Small intestine (tissue), 7 donors: ENCODE results near the gene JPT1. TPM values are rescaled to one million over a fixed set of nuclear protein-coding genes. Genes with fewer than 3 reads are reported as not detected.
"Not testable (repeated sequence)": the region's sequence is repeated elsewhere in the genome, so short reads cannot be mapped to it uniquely, and the experiment has no call there.

Source experiments
- DNase-seq, 2 donors: peaks; one replicate each; pipeline versions ENCODE4 v3.0.0 to v3.0.0-alpha.2; 2013
- FAIRE-seq: peaks from 2 replicates; lab custom pipeline; 2012; peaks lifted over from hg19 to GRCh38; lab: Jason Lieb, UNC
- H3K27ac ChIP-seq, 3 donors: one replicate each; pipeline ENCODE4 v1.5.1; 2013; ENCODE audit warnings: low read length in 2 of 3, mild to moderate bottlenecking in 2 of 3, control low read depth in 1 of 3, inconsistent platforms in 1 of 3, low read depth in 1 of 3, moderate library complexity in 1 of 3
- H3K27me3 ChIP-seq, 3 donors: one replicate each; pipeline ENCODE4 v1.6.1; 2013; ENCODE audit warnings: low read length in 3 of 3, inconsistent platforms in 1 of 3; ENCODE audit not compliant: control insufficient read depth in 3 of 3, insufficient read depth in 3 of 3
- H3K36me3 ChIP-seq, 3 donors: one replicate each; pipeline ENCODE4 v1.6.1; 2013; ENCODE audit warnings: low read length in 3 of 3, inconsistent platforms in 1 of 3, low read depth in 1 of 3, mild to moderate bottlenecking in 1 of 3, moderate library complexity in 1 of 3; ENCODE audit not compliant: control insufficient read depth in 3 of 3, insufficient read depth in 2 of 3
- H3K4me1 ChIP-seq, 3 donors: one replicate each; pipeline ENCODE4 v1.6.1; 2013; ENCODE audit warnings: low read length in 2 of 3, inconsistent platforms in 1 of 3, low read depth in 1 of 3, mild to moderate bottlenecking in 1 of 3, moderate library complexity in 1 of 3; ENCODE audit not compliant: control insufficient read depth in 3 of 3, insufficient read depth in 2 of 3
- H3K4me3 ChIP-seq, 3 donors: one replicate each; pipeline ENCODE4 v1.5.1; 2013; ENCODE audit warnings: low read length in 3 of 3, control low read depth in 1 of 3, inconsistent platforms in 1 of 3, low read depth in 1 of 3, mild to moderate bottlenecking in 1 of 3, moderate library complexity in 1 of 3
- H3K9me3 ChIP-seq, 2 donors: one replicate each; pipeline ENCODE4 v1.6.1; 2013; ENCODE audit warnings: low read depth in 1 of 2, low read length in 1 of 2; ENCODE audit not compliant: control insufficient read depth in 2 of 2, insufficient read depth in 1 of 2
- WGBS, 3 donors: extraction: QIAGEN DNeasy Blood & Tissue Kit; methylation state at CpG; one replicate each; pipeline ENCODE4 v1.1.7; 2013; 5-methylcytosine and 5-hydroxymethylcytosine counted together
- polyA plus RNA-seq, 4 donors: library from polyadenylated mRNA; stranded (reverse) in 3 of 4; unstranded in 1 of 4; fragments of 200-250 nt in 3 of 4; fragments of 120-200 nt in 1 of 4; gene quantifications; one replicate each; pipeline versions ENCODE4 v1.2.1 to v1.2.3, GENCODE V29; 2013
- donor health status: healthy with polysubstance abuse.
- donor health status: control.
- donor health status: control.
- donor health status: Bipolar disorder and iron deficiency.
- donor health status: healthy.

The JPT1 gene
- polyA plus RNA-seq, 4 donors: 79.0 to 758 (median 413) TPM

GRCh38 chr17:75168998-75169397 is 14.7 kb upstream of the JPT1 start:
- Histone ChIP-seq H3K4me3 (no peak overlapping the region), H3K36me3 (peaks cover 7 to 71% (median 9%) of the 10 kb centered on the region in 3 donors), H3K4me1 (no peaks in the 10 kb centered on the region), H3K27ac (no peak overlapping the region), H3K9me3 (no peaks in the 10 kb centered on the region), H3K27me3 (no peaks in the 10 kb centered on the region)
- DNase-seq (no peak), FAIRE-seq (no peak)
- WGBS, 3 donors: 84 to 90% (median 87%) methylated on average over 4 of the region's 4 CpGs

DNA sequence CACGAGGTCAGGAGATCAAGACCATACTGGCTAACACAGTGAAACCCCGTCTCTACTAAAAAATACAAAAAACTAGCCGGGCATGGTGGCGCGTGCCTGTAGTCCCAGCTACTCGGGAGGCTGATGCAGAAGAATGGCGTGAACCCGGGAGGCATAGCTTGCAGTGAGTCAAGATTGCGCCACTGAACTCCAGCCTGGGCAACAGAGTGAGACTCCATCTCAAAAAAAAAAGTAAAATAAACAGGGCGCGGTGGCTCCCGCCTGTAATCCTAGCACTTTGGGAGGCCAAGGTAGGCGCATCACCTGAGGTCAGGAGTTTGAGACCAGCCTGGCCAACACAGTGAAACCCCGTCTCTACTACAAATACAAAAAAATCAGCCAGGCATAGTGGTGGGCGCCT is 10.3 kb upstream of the JPT1 start:
- H3K9me3 ChIP-seq, FAIRE-seq, H3K27me3 ChIP-seq, H3K27ac ChIP-seq, DNase-seq, H3K4me1 ChIP-seq, H3K4me3 ChIP-seq: not testable (repeated sequence)
- WGBS, 3 donors: 93 to 98% (median 98%) methylated on average over 15 of the region's 15 CpGs
- peaks cover 0 to 51% (median 5%) of the 10 kb centered on the region in 3 donors for H3K36me3 ChIP-seq

DNA sequence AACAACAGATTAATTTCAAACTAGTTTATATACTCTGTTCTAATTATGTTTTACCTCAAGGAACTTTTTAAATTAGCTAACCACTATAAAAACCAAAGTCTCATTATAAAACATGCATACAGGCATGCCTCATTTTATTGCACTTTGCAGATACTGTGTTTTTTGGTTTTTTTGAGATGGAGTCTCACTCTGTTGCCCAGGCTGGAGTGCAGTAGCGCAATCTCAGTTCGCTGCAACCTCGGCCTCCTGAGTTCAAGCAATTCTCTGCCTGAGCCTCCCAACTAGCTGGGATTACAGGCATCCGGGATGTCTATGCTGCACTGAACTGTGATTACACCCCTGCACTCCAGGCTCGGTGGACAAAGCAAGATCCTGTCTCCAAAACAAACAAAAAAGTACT is 8.8 kb upstream of the JPT1 start:
- no peak overlapping the region for H3K4me3 ChIP-seq
- H3K27me3 ChIP-seq: no peaks in the 10 kb centered on the region
- no peaks in the 10 kb centered on the region for H3K9me3 ChIP-seq
- H3K27ac ChIP-seq: no peak overlapping the region
- 79 to 88% (median 85%) methylated on average over 5 of the region's 5 CpGs for WGBS, 3 donors
- no peak for DNase-seq
- H3K36me3 ChIP-seq: peaks cover 0 to 39% (median 5%) of the 10 kb centered on the region in 3 donors
- peaks cover 0 to 3% (median 0%) of the 10 kb centered on the region in 3 donors for H3K4me1 ChIP-seq
- FAIRE-seq: no peak

GRCh38 chr17:75160211-75160610 is 5.9 kb upstream of the JPT1 start:
- FAIRE-seq (no peak), DNase-seq (no peak)
- Histone ChIP-seq H3K4me1 (peaks cover 0 to 3% (median 0%) of the 10 kb centered on the region in 3 donors), H3K27me3 (no peaks in the 10 kb centered on the region), H3K4me3 (no peak overlapping the region), H3K27ac (peak overlapping the region in 1 of 3 donors; percentile 8), H3K36me3 (peaks cover 0 to 23% (median 3%) of the 10 kb centered on the region in 3 donors), H3K9me3 (no peaks in the 10 kb centered on the region)
- 91 to 95% (median 92%) methylated on average over 5 of the region's 5 CpGs for WGBS, 3 donors

- Histone ChIP-seq H3K27me3 (no peaks in the 10 kb centered on the region), H3K4me3 (no peak overlapping the region), H3K36me3 (peaks cover 0 to 18% (median 3%) of the 10 kb centered on the region in 3 donors), H3K27ac (peak overlapping the region in 1 of 3 donors; percentile 45), H3K4me1 (peaks cover 0 to 9% (median 4%) of the 10 kb centered on the region in 3 donors), H3K9me3 (no peaks in the 10 kb centered on the region)
- 69 to 82% (median 70%) methylated on average over 4 of the region's 4 CpGs for WGBS, 3 donors
- DNase-seq (peak in 1 of 2 donors; percentile 65), FAIRE-seq (no peak)
Observed at GRCh38 chr17:75159196-75160031, 5.1 kb upstream of the JPT1 start.

DNA sequence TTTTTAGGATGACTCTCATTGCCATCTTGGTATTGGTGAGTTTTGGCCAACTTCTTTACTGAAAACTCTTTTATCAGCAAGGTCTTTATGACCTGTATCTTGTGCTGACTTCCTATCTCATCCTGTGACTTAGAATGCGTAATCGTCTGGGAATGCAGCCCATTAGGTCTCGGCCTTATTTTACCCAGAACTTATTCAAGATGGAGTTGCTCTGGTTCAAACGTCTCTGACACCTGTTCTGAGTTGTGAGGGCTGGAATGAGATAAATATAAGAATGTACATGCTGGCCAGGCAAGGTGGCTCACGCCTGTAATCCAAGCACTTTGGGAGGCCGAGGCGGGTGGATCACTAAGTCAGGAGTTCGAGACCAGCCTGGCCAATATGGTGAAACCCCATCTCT is 4.2 kb upstream of the JPT1 start:
- peaks cover 0 to 12% (median 0%) of the 10 kb centered on the region in 3 donors for H3K36me3 ChIP-seq
- WGBS, 3 donors: 87 to 93% (median 91%) methylated on average over 8 of the region's 8 CpGs
- H3K9me3 ChIP-seq, H3K27ac ChIP-seq, H3K27me3 ChIP-seq, H3K4me1 ChIP-seq, DNase-seq, FAIRE-seq, H3K4me3 ChIP-seq: not testable (repeated sequence)

GRCh38 chr17:75155191-75155601 is 884 bp upstream of the JPT1 start:
- DNase-seq (no peak), FAIRE-seq (no peak)
- H3K4me3 ChIP-seq: no peak overlapping the region
- peaks cover 1 to 16% (median 4%) of the 10 kb centered on the region in 3 donors for H3K4me1 ChIP-seq
- H3K36me3 ChIP-seq: peaks cover 0 to 2% (median 0%) of the 10 kb centered on the region in 3 donors
- H3K9me3 ChIP-seq: no peaks in the 10 kb centered on the region
- H3K27ac ChIP-seq: peak overlapping the region in 1 of 3 donors; percentile 41
- WGBS, 3 donors: 81 to 94% (median 92%) methylated on average over 3 of the region's 3 CpGs
- H3K27me3 ChIP-seq: no peaks in the 10 kb centered on the region

DNA sequence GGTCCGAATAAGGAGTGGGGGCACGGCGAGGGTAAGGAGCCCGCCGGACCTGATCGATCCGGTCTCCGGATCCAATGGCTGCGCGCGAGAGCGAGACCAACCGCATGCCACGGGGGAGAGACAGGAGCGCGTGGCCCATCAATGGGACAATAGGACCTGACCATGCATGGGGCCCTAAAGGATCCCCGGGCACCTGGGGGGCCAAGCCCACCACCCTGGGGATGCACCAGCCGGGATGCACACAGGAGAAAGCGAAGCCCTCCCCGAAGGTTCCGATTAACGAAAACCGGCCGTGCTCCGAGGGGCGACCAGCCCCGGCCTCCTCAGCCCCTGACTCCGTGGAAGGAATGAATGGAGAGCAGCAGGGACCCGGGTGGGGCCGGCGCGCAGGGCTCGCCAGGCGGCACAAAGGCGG is 525 bp downstream of the JPT1 start:
- FAIRE-seq (no peak), DNase-seq (peak; percentile 34 to 71)
- peaks cover 0 to 4% (median 0%) of the 10 kb centered on the region in 3 donors for H3K36me3 ChIP-seq
- peaks cover 1 to 15% (median 4%) of the 10 kb centered on the region in 3 donors for H3K4me1 ChIP-seq
- peak overlapping the region; percentile 94 to 98 (median 95) for H3K4me3 ChIP-seq
- H3K27me3 ChIP-seq: no peaks in the 10 kb centered on the region
- H3K9me3 ChIP-seq: no peaks in the 10 kb centered on the region
- 0 to 1% (median 0%) methylated on average over 27 to 35 of the region's 35 CpGs for WGBS, 3 donors
- H3K27ac ChIP-seq: peak overlapping the region; percentile 55 to 95 (median 81)
